Measurements from ENCODE around the gene HRAS.

GRCh38 chr11:550746-551085 is 15.3 kb upstream of the HRAS start:
- TF ChIP-seq CTCF (IDR thresholded peaks at IDR 0.05) (no peak), POLR2A (IDR thresholded peaks at IDR 0.05) (no peak)

Measured in body of pancreas (tissue), 4 donors.